Stimulated activated CD8-positive, alpha-beta memory T cell treated with anti-CD3 and anti-CD28 coated beads, Interleukin-4, amount 100 ng/mL, for 48 hours (primary cell): Measurements from ENCODE around the gene MMP11.

Experiments used
- DNase-seq: peaks from one replicate; pipeline ENCODE4 v3.0.0-alpha.2; 2020

MMP11 gene

DNA sequence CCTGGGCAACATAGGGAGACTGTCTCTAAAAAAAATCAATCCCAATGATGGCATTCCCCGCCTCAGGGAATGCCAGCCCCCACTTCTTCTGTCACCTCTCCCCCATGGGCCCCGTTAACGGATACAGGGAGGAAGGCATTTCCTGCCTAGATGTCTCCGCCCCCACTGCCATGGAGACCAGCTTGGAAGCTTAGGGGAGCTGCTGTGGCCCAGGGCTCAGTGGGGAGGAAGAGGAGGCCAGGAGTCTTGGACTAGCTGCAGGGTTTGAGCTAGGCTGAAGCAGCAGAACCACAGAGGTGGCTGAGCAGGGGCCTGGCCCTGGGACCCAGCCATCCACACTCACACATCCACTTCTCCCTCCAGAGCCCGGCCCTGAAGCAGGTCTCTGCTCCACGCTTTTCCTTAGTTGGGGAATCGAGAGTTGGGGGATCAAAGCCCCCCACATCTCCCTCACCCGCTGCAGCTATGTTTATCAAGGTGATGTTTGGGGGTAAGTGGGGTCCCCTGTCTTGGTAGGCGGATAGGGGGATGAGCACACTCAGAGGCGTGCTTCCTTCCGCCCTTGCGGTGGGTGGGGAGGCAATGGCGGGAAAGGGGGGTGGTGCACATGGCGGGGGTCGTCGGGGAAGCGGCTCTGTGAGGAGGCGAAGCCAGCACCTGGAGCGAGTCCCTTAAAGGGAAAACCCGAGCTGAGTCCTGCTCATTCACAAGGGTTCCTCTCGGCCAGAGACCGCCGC lies 9.6 kb upstream of the MMP11 start, which contains the start of gene C22orf15:
TSS of gene C22orf15 (plus strand) at position 149 of the 737 bp plus-strand sequence. CDS start at position 466, 317 bp downstream.
- peak; percentile 42 for DNase-seq

DNA sequence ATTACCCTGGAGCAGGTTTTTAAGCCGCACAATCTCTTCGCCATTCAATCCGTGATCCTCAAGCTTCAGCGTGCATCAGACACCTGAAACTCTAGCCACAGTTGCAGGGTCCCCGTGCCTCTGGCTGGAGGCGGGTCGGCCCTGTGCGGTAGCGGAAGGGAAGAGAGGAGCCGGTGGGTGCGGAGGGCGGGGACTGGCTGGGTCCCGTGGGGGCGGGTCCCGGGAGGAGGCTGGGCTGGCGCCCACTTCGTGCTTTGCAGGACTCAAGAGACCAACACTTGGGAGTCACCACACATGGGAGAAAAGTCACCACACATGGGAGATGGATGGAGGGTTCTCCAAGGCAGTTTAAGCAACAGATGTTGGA lies 9.1 kb upstream of the MMP11 start:
- peak; percentile 80 for DNase-seq

DNA sequence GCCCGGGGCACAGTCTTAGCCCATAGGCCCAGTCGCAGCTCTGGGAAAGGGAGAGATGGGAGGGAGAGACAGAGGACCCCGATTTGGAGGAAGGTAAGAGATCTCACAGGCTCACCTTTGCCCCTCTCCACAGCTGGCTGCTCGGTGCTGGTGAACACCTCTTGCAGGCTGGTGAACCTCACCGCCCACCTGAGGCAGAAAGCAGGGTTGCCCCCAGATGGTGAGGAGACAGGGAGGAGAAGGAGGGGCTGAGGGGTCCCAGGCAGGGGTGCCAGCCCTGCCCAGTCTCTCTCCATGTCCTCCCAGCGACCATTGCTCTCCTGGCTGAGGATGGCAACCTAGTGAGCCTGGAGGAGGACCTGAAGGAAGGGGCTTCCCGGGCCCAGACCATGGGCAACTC lies 8.7 kb upstream of the MMP11 start:
- DNase-seq: no peak

DNA sequence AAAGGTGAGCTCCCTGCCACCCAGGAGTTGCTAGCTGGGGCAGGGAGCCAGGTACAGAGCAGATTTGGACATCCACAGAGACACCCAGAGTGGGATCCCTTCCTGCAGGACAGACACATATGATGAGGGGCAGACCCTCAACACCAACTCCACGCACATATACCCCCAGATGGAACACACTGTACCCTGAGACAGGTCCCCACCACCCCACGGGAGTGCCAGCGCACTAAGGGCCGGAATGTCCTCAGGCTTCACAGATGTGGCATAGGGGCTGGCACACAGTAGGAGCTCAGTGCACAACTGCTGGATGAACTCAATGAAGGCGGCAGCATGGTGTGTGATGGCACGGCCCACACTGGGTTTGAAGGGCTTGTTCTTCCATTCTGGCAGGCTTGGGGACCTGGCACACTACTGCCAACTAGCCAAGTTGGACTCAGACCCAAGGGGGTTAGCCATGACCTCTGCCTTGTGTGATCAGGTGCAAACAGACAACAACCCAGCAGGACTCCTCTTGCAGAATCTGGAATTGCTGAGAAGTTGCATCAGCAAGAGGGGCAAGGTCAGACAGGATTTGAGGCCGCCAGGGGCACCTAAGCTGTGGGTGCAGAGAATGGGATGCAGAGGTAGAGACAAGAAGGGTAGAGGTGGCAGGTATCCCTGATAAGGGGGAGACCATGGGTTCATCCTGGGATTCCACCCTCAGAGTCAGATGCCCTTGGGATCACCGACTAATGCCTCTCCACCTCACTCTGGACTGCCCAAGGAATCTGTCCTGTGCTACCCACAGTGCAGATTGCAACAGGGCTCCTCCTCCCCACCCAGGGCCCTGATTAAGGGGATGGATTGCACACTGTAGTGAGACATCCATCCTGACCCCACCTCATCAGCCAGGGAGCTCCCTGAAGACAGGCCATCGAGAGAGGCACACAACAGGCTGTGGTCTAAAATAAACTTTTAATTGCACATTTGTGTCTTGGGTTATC lies 7.5 kb upstream of the MMP11 start:
- no peak for DNase-seq

DNA sequence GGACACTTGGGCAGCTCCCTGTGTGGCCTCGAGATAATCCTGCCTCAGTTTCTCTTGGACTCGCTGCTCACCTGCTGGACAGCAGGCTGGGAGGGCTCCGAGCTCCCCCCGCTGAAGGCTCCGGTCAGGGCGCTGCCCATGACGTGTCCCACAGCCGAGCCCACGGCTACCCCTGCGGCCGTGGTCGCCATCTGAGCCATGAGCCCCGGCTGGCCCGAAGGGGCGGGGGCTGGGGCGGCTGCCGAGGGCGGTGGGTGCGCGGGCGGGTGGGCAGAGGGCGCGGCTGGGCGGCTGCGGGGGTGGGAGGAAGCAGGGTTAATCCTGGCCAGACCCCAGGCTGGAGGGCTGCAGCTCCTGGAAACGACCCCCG lies 5.4 kb upstream of the MMP11 start:
- DNase-seq: no peak

DNA sequence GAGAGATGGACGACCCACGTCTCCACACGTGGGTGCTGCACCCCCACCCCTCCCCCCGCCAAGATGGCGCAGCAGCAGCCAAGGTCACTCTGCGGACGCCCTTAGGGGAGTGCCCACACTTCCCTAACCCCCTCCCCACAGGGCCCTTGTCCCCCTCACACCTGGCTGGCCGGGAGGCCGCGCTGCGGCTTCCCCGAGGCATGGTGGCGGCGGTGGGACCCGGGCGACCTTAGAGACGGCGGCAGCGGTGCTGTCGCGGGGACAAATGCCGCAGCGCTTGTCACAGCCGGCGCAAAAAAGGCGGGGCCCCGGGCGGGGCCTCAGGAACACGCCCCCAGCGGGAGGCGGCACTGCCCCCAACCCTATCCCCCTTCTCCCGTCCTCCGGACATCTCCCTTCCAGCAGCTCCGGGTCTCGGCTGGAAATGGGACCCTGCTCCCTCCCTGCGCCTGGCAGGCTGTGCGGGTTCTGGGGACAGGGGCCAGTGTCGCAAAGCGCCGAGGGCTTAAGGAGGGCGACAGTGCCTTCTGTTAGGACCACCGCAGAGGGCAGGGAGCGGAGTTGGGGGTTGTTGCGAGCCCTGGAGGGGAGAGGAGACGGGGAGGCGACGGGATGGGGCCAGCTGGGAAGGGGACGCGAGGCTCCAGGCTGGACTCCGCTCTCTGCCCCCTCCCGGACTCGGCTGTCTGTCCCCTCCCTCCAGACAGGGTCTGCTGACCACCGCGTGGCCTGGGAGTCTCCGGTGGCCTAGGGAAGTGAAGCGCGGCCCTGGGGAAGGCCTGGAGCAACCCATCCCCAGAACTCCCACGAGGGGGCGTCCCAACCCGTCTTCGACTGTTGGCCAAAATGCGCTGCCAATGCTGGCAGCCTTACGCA lies 4.7 kb upstream of the MMP11 start, which contains the start of gene CHCHD10:
TSS of gene CHCHD10 (minus strand) at position 300 of the 876 bp plus-strand sequence. CDS start at position 202, 98 bp downstream.
- peak; percentile 87 for DNase-seq

DNA sequence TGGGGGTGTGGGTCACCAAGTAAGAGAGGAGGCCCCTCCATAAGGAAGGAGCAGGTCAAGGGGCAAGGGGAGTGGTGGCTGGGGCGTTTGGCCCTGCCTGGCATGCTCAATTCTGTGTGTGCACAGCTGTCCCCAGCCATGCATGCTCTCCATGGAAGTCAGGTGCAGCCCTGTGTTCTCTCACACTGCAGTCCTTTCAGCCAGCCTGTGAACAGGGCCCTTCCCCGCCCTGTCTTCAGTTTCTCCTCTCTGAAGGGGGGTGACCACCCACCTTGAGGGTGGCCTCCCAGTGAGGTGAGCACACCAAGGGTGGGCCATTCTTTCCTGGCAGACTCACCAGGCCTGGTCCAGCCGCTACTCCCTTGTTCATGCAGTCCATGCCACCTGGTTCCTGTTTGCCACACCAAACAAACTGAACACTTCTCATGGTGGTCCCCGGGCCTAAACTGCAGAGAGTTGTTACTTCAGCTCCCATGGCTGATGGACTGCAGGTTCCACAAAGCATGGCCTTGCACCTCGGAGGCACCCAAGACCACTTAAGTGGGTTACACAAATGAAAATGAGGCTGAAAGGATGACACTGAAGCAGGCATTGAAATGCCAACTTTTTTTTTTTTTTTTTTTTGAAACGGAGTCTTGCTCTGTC lies 3.2 kb upstream of the MMP11 start:
- no peak for DNase-seq

DNA sequence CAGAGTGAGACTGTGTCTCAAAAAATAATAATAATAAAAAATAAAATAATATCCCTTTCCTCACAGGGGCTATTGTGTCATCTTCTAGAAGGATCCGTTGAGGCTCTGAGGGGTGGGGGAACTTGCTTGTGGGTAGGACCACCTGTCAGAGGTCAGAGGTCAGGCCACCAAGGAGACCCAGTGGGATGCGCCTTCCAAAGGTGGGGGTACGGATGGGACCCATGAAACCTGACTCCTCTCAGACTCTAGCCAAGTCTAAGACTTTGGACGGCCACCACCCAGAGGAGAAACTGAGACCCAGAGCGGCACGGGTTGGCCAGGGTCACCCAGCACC lies 367 bp upstream of the MMP11 start:
- DNase-seq: no peak

DNA sequence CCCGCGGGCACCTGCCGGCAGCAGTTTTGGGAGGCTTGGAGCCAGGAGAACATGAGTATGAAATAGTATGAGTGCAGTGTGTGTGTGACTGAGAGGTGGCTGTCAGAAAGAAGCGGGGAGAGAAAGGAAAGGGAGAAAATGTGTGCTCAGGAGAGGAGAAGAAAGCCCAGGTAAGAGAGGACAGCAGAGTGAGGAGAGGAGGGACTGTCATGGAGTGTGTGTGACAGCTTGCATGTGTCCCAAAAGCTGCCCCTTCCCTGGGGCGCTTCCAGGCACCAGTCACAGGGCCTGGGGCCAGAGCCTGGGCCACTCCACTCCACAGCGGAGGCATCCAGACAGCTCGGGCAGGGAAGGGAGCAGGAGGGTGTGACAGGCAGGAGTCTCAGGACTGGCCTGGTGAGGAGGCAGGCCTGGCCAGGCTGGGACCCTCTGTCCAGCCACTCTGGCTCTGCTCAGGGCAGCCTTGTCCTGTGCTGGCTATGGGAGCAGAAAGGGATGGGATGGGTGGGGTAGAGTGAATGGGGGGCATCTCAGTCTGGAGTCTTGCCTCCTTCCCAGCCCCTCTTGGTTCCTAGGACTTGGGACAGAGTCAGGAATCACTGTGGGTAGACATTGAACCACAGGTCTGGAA lies 949 bp downstream of the MMP11 start:
- no peak for DNase-seq

DNA sequence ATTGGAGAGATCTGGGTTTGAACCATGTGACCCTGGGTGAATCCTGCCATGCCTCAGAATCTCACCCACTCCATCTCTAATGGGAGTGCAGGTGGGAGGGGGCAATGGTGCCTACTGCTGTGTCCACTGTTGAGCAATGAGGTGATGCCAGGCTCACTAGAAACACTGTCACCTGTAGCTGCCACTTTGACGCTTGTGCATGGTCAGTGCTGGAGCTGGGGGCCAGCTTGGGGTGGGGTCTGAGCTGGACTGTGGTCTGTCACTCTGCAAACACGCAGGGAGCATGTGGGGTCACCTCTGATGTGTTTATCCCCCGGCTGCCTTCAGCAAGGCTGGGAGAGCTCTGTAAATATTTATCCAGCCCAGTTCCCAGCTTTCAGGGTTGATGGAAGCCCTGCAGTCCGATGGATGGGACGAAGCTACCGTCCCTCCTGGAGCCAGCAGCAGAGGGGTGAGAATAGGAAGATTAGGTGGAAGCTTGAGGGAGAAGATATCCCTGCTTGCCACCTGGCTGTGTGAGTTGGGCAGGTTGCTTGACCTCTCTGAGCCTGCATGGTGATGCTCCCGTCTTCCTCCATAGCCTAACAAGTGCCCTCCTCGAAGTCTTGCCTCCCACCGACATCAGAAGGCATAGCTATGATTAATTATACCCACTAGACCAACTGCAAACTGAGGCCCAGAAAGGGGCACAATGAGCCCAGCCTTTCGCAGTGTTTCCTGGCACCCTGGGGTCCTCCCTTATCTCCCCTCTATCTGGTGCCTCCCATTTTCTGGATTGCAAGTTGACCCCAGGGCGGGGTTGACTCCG lies 1.7 kb downstream of the MMP11 start:
- DNase-seq: no peak

DNA sequence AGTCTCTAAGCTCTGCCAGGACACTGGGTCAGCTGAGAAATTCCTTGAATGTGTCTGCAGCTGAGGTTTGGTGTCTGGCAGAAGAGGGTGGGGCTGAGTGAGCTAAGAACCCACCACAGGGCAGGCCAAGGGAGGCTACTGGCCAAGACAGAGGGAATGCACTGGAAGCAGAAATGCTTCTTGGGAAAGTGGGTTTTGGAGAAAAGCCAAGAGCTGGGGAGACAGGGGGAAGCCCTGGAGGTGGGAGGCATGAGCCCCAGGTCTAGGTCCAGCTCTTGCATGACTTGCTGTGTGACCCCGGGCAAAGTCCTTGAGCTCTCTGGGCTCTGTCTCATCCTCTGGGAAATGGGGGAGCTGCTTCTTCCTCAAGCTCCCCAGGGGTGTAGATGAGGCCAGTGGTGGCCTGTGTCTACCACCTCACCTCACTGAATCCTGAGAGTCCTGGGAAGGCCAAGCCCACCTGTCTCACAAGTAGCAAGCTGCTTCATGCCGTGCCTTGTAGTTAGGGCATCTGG lies 2.3 kb downstream of the MMP11 start:
- no peak for DNase-seq

DNA sequence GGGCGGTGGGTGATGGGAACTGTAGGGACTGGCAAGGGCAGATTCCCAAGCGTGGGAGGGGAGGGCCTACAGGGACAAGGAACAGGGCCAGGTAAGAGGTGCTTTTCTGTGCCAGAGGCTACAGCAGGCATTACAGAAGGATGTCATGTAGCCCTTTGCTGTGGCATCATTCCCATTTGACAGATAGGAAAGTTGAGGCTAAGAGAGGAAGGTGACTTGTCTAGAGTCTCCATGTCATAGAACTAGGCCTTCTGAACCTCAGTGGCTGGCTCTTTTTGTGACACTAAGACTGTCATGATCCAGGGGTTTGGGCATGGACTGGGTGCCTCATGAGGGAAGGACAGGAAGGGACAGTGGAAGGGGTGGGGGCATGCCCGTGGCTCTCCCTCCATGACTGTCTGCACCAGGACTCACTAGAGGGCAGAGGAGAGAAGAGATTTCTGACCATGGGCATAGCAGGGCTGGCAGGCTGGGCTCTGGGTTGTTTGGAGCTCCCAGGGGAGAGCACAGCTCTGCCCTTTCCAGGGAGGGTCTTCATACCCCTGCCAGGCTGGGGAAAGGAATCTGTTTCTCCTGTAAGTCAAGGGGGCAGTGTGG lies 3.2 kb downstream of the MMP11 start:
- no peak for DNase-seq

DNA sequence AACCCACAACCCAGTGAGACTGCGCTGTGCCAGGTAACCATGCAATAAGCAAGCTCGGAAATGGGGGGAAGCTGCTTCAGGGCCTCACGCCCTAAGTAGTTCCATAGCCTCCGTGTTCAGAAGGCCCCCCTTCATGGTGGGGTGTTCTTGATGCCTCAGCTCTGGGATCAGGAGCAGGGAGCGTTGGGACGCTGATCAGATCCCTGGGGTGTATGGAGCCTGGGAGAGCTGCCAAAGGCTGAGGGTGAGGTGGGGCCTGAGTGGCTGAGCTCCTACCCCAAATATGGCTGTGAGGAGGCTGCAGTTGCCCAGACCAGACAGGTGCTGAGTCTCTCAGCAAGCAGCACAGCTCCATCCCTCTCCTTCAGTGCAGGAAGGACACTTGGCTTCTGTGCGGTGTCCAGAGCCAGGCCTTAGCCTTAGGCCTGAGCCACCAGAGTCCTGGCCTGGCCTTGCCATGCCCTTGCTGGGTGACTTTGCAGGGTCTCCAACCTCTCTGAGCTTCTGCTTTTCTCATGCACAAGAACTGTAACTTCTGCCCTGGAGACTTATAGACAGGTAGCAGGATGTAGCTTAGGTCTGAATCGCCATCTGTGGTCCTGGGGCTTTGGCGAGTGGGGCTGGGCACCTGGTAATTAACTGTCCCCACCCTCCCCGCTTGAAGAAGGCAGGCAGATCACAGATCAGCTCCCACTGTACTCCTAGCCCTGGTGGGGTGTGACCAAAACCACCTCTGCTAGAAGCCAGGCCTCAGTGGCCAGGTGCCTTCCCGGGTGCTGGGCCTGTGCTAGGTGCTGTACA lies 5.3 kb downstream of the MMP11 start:
- no peak for DNase-seq

DNA sequence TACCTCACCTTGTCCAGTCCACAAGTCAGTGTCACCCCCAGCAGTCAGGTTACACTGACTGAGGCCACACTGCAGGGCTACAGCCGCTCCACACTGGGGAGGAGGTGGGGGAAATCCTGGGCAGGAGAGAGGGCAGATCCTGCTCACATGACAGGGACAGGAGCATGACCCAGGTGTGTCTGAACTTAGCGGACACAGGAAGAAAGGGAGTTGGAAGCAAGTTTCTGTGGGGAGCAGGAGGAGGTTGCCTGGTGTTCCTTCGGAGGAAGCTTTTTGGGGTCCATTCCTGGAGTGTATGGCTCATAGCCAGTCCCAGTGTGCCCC lies 5.9 kb downstream of the MMP11 start:
- DNase-seq: no peak

DNA sequence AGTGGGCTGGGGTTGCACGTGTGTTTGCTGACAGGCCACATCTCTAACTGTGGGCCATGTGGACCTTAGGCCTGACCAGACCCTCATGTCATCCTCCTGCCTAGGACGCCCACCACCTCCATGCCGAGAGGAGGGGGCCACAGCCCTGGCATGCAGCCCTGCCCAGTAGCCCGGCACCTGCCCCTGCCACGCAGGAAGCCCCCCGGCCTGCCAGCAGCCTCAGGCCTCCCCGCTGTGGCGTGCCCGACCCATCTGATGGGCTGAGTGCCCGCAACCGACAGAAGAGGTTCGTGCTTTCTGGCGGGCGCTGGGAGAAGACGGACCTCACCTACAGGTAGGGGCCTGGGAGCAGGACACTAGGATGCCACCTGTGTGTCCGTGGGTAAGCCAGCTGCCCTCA lies 6.4 kb downstream of the MMP11 start:
- no peak for DNase-seq

DNA sequence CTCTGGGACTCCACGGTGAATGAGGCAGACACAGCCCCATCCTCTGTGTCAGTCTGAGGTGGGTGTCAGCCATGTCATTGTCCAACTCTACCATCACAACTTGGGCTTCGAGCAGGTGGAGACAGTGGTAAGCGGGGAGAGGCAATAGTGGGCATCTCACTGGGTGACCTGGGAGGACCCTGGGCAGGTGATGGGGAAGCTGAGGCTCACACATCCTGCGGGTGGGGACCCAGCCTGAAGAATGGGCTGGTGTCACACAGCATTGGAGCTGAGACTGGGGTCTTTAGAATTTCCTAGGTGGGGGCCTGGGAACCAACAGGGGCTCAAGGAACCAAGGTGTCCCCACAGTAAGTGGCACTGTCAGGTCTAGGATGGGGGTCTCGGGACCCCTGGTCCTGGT lies 7.1 kb downstream of the MMP11 start:
- no peak for DNase-seq

DNA sequence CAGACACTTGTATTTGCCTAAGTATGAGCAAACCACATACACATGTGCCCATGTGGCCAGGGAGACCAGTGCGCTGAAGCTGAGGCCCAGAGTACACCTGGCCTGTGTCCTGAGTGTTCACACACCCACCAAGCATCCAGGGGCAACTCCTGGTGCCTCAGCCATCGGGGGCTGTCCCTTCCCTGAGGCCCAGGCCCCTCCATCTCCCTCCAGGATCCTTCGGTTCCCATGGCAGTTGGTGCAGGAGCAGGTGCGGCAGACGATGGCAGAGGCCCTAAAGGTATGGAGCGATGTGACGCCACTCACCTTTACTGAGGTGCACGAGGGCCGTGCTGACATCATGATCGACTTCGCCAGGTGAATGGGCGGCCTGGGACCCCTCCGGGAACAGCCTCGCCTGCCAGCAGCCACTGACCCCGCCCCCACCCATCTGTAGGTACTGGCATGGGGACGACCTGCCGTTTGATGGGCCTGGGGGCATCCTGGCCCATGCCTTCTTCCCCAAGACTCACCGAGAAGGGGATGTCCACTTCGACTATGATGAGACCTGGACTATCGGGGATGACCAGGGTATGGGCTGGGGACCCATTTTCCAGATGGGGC lies 7.6 kb downstream of the MMP11 start:
- no peak for DNase-seq

DNA sequence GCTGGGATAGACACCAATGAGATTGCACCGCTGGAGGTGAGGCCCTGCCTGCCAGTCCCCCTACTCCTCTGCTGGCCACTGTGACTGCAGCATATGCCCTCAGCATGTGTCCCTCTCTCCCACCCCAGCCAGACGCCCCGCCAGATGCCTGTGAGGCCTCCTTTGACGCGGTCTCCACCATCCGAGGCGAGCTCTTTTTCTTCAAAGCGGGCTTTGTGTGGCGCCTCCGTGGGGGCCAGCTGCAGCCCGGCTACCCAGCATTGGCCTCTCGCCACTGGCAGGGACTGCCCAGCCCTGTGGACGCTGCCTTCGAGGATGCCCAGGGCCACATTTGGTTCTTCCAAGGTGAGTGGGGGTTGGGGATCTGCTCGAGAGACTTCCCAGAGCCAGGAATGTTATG lies 8.4 kb downstream of the MMP11 start:
- DNase-seq: no peak

DNA sequence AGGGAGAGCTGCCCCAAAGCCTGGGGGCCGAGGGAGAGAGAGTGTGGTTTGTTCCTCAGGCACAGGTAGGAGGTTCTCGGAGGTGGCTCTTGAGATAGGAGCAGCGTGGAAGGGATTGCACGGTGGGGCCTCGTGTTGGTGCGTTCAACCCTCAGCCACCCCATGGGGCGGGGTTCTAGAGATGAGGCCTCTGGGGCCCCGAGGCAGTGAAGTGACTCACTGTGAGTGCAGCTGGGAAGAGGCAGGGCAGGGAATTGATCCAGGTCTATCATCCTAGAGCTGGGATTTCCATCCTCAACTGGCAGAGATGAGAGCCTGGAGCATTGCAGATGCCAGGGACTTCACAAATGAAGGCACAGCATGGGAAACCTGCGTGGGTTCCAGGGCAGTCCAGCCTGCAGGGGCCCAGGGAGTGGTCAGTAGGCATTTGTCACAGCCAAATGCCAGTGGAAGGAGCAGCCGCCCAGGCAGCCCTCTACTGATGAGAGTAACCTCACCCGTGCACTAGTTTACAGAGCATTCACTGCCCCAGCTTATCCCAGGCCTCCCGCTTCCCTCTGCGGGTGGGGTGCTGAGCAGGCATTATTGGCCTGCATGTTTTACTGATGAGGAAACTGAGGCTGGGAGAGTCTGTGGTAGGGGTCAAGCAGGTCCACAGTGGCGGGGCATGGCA lies 9.0 kb downstream of the MMP11 start:
- no peak for DNase-seq
